ENCODE results near the gene KNDC1.

DNA sequence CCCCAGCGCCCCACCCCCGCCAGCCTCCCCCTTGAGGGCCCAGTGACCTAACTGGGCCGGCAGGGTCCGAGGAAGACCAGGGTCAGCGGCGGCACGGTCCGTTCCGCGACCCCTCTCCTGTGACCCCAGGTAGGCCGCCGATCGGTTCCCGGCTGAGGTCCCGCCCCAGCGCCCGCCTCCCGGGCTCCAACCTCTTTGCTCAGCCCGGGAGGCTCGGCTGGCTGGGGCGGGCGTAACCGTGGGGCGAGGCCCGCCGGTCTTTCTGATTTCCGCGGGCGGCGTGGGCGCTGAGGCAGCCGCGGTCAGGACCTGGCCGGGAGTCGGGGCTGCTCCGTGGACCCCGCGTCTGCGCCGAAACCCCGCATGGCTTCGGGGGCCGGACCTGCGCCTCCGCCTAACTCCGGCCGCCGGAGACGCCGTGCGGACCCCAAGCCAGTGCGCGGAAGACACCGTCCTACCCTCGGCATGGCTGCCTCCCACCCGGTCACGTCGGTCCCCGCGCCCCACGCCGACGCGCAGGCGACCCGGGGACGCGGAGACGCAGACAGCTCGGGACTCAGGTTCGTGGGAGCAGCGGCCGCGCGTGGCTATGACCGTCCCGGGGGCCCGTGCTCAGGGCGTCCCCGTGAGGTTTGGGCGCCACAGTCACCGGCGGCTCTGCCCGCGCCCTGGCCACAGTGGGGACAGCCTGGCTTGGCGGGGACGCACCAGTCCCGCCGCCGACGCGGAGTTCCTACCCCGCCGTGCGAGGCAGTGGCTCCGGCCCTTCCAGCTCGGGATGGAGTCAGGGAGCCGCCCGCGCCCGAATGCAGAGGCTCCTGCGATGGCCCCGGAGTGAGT is 76.6 kb downstream of the KNDC1 start:
- no peak for TF ChIP-seq SUZ12 (IDR thresholded peaks at IDR 0.05)
- no peak for TF ChIP-seq BHLHE40 (IDR thresholded peaks at IDR 0.05; ENCODE audit: borderline replicate concordance)
- TF ChIP-seq HDGF (IDR thresholded peaks at IDR 0.05; ENCODE audit: borderline replicate concordance) = no peak
- TF ChIP-seq ARNT (IDR thresholded peaks at IDR 0.05) = no peak
- TF ChIP-seq, protein P1, sequence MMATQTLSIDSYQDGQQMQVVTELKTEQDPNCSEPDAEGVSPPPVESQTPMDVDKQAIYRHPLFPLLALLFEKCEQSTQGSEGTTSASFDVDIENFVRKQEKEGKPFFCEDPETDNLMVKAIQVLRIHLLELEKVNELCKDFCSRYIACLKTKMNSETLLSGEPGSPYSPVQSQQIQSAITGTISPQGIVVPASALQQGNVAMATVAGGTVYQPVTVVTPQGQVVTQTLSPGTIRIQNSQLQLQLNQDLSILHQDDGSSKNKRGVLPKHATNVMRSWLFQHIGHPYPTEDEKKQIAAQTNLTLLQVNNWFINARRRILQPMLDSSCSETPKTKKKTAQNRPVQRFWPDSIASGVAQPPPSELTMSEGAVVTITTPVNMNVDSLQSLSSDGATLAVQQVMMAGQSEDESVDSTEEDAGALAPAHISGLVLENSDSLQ (IDR thresholded peaks at IDR 0.05) = no peak
- no peak for TF ChIP-seq LEF1 (IDR thresholded peaks at IDR 0.05; ENCODE audit: borderline replicate concordance)
- no peak for TF ChIP-seq SP1 (IDR thresholded peaks at IDR 0.05)
- no peak for TF ChIP-seq FOXM1 (IDR thresholded peaks at IDR 0.05; ENCODE audit: borderline replicate concordance)
- TF ChIP-seq TARDBP (IDR thresholded peaks at IDR 0.05) = no peak
- no peak for TF ChIP-seq ZNF384 (IDR thresholded peaks at IDR 0.05)
- no peak for TF ChIP-seq ELF4 (IDR thresholded peaks at IDR 0.05)

Data from HEK293T (cell line).